Kidney capillary endothelial cell (primary cell): ENCODE data around the gene SLC35G6.
"Not testable (repeated sequence)": the region's sequence is repeated elsewhere in the genome, so short reads cannot be mapped to it uniquely, and the experiment has no call there.

Experiments
- DNase-seq: peaks from one replicate; pipeline ENCODE4 v3.0.0-alpha.2; 2018; ENCODE audit warnings: low spot score

The SLC35G6 gene

GRCh38 chr17:7481275-7481674 is at the start of gene SLC35G6:
SLC35G6 (plus strand) TSS chr17:7481446; CDS start chr17:7481517, 71 bp downstream.
- DNase-seq: not testable (repeated sequence)

- no peak for DNase-seq
Observed at GRCh38 chr17:7432296-7432695, 49.0 kb upstream of the SLC35G6 start.

GRCh38 chr17:7435676-7436555 is 45.3 kb upstream of the SLC35G6 start:
- DNase-seq: no peak

GRCh38 chr17:7436556-7437368 is 44.5 kb upstream of the SLC35G6 start:
- peak; percentile 78 for DNase-seq

GRCh38 chr17:7437369-7437863 is 43.8 kb upstream of the SLC35G6 start:
- no peak for DNase-seq

GRCh38 chr17:7437950-7438614 is 43.2 kb upstream of the SLC35G6 start:
- DNase-seq: no peak

- no peak for DNase-seq
Observed at GRCh38 chr17:7438656-7439460, 42.4 kb upstream of the SLC35G6 start.

- DNase-seq: no peak
Observed at GRCh38 chr17:7439462-7440112, 41.7 kb upstream of the SLC35G6 start, which contains the start of gene FGF11. FGF11 (plus strand) TSS chr17:7439512; CDS start chr17:7439621, 109 bp downstream.

GRCh38 chr17:7440113-7440833 is 41.0 kb upstream of the SLC35G6 start:
- no peak for DNase-seq

GRCh38 chr17:7440834-7441195 is 40.4 kb upstream of the SLC35G6 start:
- no peak for DNase-seq

- DNase-seq: no peak
Observed at GRCh38 chr17:7441266-7441665, 40.0 kb upstream of the SLC35G6 start.

GRCh38 chr17:7442142-7442541 is 39.1 kb upstream of the SLC35G6 start:
- DNase-seq: no peak

GRCh38 chr17:7443499-7444485 is 37.5 kb upstream of the SLC35G6 start:
- no peak for DNase-seq

- DNase-seq: no peak
Observed at GRCh38 chr17:7444682-7445618, 36.3 kb upstream of the SLC35G6 start, which contains the start of gene CHRNB1. CHRNB1 (plus strand) TSS chr17:7445061; CDS start chr17:7445128, 67 bp downstream.

GRCh38 chr17:7445619-7445968 is 35.7 kb upstream of the SLC35G6 start:
- no peak for DNase-seq

GRCh38 chr17:7448461-7448860 is 32.8 kb upstream of the SLC35G6 start:
- no peak for DNase-seq

GRCh38 chr17:7459961-7460545 is 21.2 kb upstream of the SLC35G6 start:
- DNase-seq: no peak
